Measurements from ENCODE around the gene TCF15. TPM values are rescaled to one million over a fixed set of nuclear protein-coding genes. Genes with fewer than 3 reads are reported as not detected.

Gene TCF15
- total and polyA plus RNA-seq, 2 of the 8 experiments (the other 6 are each of a cell fraction or from before 2014, with no cell fraction given), result 3.7 to 6.9 TPM

GRCh38 chr20:595330-596308 lies 14.5 kb downstream of the TCF15 start:
- no peak overlapping the region for H2AK5ac ChIP-seq (ENCODE audit: low read depth, low read length)
- H3K79me1 ChIP-seq (ENCODE audit: low read depth, low read length), result no peaks in the 10 kb centered on the region
- no peak overlapping the region for H3K4me3 ChIP-seq (ENCODE audit: extremely low read depth in 1 of 4, insufficient read depth in 2 of 4, low read depth in 3 of 4, low read length in 4 of 4)
- no peaks in the 10 kb centered on the region for H3K23me2 ChIP-seq (ENCODE audit: low read depth, low read length)
- no peak overlapping the region for H3K4me2 ChIP-seq (ENCODE audit: insufficient read depth in 1 of 2, low read depth in 2 of 2, low read length in 2 of 2)
- H4K20me1 ChIP-seq (replicated peaks in 1 of 2; ENCODE audit: control insufficient read depth in 1 of 2, insufficient read depth in 2 of 2, low read length in 2 of 2), result no peaks in the 10 kb centered on the region
- H3K56ac ChIP-seq (replicated peaks; ENCODE audit: insufficient read length, low read depth, low read length), result no peak overlapping the region
- H3K4ac ChIP-seq (replicated peaks; ENCODE audit: insufficient read length, low read depth, low read length), result no peak overlapping the region
- H2BK12ac ChIP-seq (ENCODE audit: low read depth, low read length), result no peak overlapping the region
- peaks cover 0 to 6% (median 0%) of the 10 kb centered on the region in 4 experiments; a peak in 1 of 7 replicates for H3K4me1 ChIP-seq (replicated peaks in 1 of 4; ENCODE audit: control insufficient read depth in 3 of 4, insufficient read depth in 4 of 4, low read length in 3 of 4)
- FAIRE-seq (no peak), DNase-seq (ENCODE audit: low read depth in 1 of 2, low spot score in 2 of 2) (no peak)
- H3K9me3 ChIP-seq (ENCODE audit: insufficient read depth in 2 of 2, low read depth in 1 of 2, low read length in 1 of 2), result no peaks in the 10 kb centered on the region
- H3K23ac ChIP-seq (ENCODE audit: insufficient read length), result no peak overlapping the region
- no peak overlapping the region for H4K91ac ChIP-seq (replicated peaks; ENCODE audit: insufficient read length, low read length)
- H3K79me2 ChIP-seq (ENCODE audit: control insufficient read depth in 1 of 2, insufficient read depth in 2 of 2, low read length in 2 of 2), result no peaks in the 10 kb centered on the region
- no peak overlapping the region for H2BK20ac ChIP-seq (ENCODE audit: low read length)
- no peak overlapping the region for H2BK15ac ChIP-seq (ENCODE audit: low read length)
- no peak overlapping the region for H3K14ac ChIP-seq (ENCODE audit: insufficient read length)
- H3K36me3 ChIP-seq (ENCODE audit: control insufficient read depth in 2 of 4, insufficient read depth in 4 of 4, low read length in 3 of 4), result no peaks in the 10 kb centered on the region
- 79% methylated on average over 18 of the region's 24 CpGs; no CpG with 5 or more reads in 1 of the 2 experiments for WGBS, 2 experiments (ENCODE audit: extremely low coverage in 1 of 2, insufficient coverage in 1 of 2, insufficient read length in 1 of 2, insufficient replicate concordance in 2 of 2, low coverage in 1 of 2, low lambda C conversion rate in 2 of 2, missing lambda C conversion rate in 1 of 2)
- no peak overlapping the region for H2BK120ac ChIP-seq (replicated peaks; ENCODE audit: low read depth, low read length)
- H2AFZ ChIP-seq (ENCODE audit: low read length), result no peak overlapping the region; the same call in 1 of the 2 replicates
- H2BK5ac ChIP-seq (ENCODE audit: low read depth, low read length), result no peak overlapping the region
- POLR2A ChIA-PET (ENCODE audit: partially characterized antibody), result interaction anchor here (0.6 to 2.0 kb wide), 2 partner anchors 12 to 141 kb away, joined by 4 to 5 read pairs; no protein-coding TSS in a partner anchor
- no peak overlapping the region for H4K8ac ChIP-seq (ENCODE audit: extremely low read depth, insufficient read depth, low read length)
- H4K5ac ChIP-seq (ENCODE audit: insufficient read length, low read depth, low read length), result no peak overlapping the region
- no peak overlapping the region for H3K9ac ChIP-seq (replicated peaks in 1 of 4; ENCODE audit: extremely low read depth in 1 of 4, low read depth in 3 of 4, low read length in 3 of 4)
- no peaks in the 10 kb centered on the region for H3K27me3 ChIP-seq (replicated peaks in 1 of 4; ENCODE audit: control insufficient read depth in 3 of 4, extremely low read depth in 1 of 4, insufficient read depth in 3 of 4, low read length in 3 of 4)
- no peak overlapping the region for H3K18ac ChIP-seq (ENCODE audit: extremely low read depth, low read length)
- CTCF ChIA-PET (ENCODE audit: partially characterized antibody), result interaction anchor here (1.2 to 2.0 kb wide), 4 partner anchors 8 to 144 kb away, joined by 3 to 6 read pairs (median 4); no protein-coding TSS in a partner anchor
- H3K27ac ChIP-seq (ENCODE audit: low read depth, low read length), result no peak overlapping the region
- no peak for TF ChIP-seq EGR1 (IDR thresholded peaks at IDR 0.05; ENCODE audit: borderline replicate concordance, low read depth, low read length)
- no peak for TF ChIP-seq ATF2 (IDR thresholded peaks at IDR 0.05; ENCODE audit: low read length)
- no peak for TF ChIP-seq POU5F1 (IDR thresholded peaks at IDR 0.05; ENCODE audit: low read depth, low read length)
- no peak for TF ChIP-seq RFX5 (IDR thresholded peaks at IDR 0.05; ENCODE audit: borderline replicate concordance, low read depth, low read length)
- TF ChIP-seq JUN (IDR thresholded peaks at IDR 0.05; ENCODE audit: low read depth, low read length), result no peak
- no peak for TF ChIP-seq TEAD4 (IDR thresholded peaks at IDR 0.05; ENCODE audit: low read depth, low read length)
- TF ChIP-seq SIN3A (conservative IDR thresholded peaks at IDR 0.05 in 1 of 2, IDR thresholded peaks at IDR 0.05 in 1 of 2; ENCODE audit: low read depth in 1 of 2, low read length in 2 of 2), result no peak
- TF ChIP-seq MAX (IDR thresholded peaks at IDR 0.05), result no peak
- TF ChIP-seq SUZ12 (IDR thresholded peaks at IDR 0.05; ENCODE audit: low read length), result no peak

Measured in H1 (cell line).